GM21515 (cell line): ENCODE data around the gene TIGD4.

Experiments used
- ATAC-seq: cut with Tn5 transposase; IDR thresholded peaks from one replicate; pipeline ENCODE4 v1.9.1; 2021; ENCODE audit not compliant: unreplicated experiment

The TIGD4 gene

DNA sequence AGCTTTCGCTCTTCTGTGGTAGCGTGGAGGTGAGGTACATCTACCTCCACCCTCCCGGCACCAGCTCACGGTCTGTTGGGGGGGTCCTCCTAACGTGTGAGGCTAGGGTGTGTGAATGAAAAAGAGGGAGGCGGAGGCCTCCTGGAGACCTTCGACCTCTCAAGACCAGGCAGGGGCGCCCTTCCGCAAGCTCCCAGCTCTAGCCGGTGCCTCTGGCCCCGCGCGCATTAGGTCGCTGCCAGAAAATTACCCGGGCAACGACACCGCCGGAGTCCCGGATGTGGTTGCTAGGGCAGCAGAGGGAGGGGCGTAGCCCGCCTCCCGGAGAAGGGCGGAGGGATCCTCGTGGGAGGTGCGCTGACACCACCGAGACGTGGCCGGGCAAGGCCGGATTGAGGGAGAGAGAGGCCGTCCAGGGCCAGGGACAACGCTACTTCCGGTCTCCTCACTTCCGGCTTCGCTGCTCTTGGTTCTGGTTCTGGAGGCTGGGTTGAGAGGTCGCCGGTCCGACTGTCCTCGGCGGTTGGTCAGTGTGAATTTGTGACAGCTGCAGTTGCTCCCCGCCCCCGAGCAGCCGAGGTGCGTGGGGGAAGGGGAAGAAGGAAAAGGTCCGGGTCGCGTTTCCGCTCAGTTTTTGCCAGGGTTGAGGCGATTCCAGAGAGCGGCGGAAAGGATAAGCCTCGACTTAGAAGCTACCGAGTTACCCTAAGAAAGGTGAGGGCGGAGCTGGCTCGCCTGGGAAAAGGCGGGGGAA lies at the start of gene TIGD4, which contains the start of gene ARFIP1:
TIGD4 (minus strand) TSS at position 218 of the 754 bp plus-strand sequence. CDS start 8,726 bp downstream, outside the sequence.
ARFIP1 (plus strand) TSS at position 442 of the 754 bp plus-strand sequence. CDS start 49,680 bp downstream, outside the sequence.
- ATAC-seq: peak; percentile 90

DNA sequence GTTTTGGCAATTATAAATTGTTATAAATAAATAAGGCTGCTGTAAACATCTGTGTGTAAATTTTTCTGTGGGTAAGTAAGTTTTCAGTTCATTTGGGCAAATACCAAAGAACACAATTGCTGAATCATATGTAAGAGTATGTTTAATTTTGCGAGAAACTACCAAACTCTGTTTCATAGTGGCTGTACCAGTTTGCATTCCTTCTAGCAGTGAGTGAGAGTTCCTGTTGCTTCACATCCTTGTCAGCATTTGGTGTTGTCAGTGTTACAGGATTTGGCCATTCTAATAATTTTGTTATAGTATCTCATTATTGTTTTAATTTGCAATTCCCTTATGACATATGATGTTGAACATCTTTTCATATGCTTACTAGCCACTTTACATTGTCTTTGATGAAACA lies 48.6 kb upstream of the TIGD4 start:
- no peak for ATAC-seq

DNA sequence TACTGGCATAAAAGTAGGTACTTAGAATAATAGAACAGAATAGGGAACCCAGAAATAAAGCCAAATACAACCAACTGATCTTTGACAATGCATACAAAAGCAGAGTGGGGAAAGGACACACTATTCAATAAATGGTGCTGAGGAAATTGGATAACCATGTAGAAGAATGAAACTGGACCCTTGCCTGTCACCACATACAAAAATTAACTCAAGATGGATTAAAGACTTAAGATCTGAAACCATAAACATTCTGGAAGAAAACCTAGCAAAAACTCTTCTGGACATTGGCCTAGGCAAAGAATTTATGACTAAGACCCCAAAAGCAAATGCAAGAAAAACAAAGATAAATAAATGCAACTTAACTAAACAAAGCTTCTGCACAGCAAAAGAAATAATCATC lies 45.8 kb upstream of the TIGD4 start:
- no peak for ATAC-seq

DNA sequence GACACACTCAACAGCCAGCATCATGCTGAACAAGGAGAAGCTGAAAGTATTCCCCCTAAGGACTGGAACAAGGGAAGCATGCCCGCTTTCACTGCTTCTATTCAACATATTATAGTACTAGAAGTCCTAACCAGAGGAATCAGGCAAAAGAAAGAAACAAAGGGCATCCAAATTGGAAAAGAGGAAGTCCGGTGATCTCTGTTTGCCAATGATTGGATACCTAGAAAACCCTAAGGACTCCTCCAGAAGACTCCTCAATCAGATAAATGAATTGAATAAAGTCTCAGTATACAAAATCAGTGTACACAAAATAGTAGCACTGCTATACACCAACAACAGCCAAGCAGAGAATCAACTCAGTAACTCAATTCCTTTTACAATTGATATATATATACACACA lies 45.0 kb upstream of the TIGD4 start:
- ATAC-seq: no peak

DNA sequence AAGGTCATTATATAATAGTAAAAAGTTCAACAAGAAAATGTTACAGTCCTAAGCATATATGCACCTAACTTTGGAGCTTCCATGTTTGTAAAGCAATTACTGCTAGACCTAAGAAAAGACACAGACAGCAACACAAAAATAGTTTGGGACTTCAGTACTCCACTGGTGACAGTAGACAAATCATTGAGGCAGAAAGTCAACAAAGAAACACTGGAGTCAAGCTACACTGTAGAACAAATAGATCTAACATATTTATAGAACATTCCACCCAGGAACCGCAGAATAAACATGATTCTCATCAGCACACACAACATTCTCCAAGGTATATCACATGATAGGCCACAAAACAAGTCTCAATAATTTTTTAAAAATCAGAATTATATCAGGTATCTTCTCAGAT lies 42.8 kb upstream of the TIGD4 start:
- no peak for ATAC-seq

DNA sequence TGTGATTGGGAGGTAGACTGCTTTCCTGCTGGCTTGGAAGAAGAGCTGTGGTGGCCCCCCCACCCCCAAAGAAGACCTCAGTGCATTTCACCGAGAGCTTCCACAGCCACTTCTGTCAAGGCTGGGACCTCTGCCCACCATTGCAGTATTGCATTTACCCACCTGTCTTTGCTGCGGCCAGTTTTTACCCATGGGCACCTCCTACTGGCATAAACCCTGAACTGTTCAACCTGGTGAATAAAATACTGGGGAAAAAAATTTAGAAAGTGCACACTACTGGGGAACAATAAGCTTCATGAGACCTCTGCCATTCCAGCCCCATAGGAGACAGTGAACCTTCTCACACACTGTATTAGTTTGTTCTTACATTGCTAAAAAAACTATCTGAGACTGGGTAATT lies 40.5 kb upstream of the TIGD4 start:
- no peak for ATAC-seq

DNA sequence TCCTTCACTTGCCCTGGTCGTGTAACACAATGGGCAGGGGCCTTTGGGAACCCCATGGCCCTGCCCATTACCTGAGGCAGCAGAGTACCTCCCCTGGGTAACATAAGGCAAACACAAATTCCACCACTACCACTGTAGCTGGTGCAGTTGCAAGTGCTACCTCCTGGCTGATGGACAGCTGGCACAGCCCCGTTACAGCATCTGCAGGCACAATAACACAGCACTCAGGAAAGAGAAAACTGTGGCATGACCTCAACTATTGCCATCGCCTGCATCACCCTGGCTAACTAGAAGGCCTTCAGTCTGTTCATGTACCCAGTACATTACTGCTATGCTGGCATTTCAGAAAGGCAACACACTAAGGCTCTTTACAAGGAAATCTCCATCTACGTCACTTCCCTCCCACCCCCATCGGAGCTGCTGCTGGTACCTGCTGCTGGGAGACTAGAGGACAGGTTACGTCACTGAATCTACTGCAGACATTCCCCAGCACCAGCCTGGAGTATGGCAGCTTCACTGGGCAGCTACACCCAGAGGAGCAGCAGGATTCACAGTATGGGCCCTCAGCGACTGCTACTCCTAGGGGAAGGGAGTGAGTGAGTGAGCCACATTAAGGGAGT lies 39.6 kb upstream of the TIGD4 start:
- ATAC-seq: no peak

DNA sequence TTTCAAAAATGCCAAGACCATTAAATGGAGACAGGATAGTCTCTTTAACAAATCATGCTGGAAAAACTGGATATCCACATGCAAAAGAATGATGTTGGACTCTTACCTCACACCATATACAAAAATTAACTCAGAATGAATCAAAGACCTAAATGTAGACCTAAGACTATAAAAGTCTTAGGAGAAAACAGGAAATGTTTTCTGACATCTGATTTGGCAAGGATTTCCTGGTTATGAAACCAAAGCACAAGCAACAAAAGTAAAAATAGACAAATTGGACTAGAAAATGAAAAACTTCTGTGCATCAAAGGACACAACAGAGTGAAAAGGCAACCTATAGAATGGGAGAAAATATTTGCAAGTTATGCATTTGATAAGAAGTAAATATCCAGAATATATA lies 37.8 kb upstream of the TIGD4 start:
- no peak for ATAC-seq

DNA sequence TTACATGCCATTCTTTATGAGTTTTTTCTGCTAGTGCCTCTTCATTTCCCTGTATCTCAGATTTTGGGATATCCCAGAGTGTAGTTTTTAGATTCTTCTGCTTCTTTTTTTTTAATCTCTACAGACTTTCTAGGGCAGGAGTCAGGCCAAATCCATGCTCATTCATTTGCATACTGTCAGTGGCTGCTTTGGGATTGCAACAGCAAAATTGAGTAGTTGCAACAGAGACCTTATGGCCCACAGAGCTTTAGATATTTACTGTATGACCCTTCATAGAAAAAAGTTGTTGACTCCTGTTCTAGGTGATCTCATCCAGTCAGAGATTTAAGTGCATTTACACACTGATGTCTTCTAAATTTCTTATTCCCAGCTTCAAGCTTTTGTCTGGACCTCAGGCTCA lies 35.5 kb upstream of the TIGD4 start:
- no peak for ATAC-seq

DNA sequence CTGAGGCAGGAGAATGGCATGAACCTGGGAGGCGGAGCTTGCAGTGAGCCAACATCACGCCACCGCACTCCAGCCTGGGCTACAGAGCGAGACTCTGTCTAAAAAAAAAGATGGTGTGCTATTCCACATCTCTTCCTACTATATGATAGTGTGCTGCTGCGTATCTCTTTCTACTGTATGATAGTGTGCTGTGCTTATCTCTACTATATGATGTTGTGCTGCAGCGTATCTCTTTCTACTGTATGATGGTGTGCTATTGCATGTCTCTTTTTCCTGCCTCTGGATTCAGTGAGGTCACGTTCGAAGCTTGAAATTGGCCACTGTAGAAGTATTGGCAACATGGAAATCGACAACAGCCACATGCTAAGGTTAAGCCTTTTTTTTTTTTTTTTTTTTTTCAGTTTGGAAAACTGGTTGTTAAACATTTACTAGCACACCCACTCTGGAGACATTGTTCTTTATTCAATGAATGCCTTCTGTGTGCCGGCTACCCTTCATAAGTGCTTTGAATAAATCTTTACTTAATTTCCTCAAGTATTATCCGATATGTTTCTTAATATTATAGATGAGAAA lies 31.3 kb upstream of the TIGD4 start:
- no peak for ATAC-seq

DNA sequence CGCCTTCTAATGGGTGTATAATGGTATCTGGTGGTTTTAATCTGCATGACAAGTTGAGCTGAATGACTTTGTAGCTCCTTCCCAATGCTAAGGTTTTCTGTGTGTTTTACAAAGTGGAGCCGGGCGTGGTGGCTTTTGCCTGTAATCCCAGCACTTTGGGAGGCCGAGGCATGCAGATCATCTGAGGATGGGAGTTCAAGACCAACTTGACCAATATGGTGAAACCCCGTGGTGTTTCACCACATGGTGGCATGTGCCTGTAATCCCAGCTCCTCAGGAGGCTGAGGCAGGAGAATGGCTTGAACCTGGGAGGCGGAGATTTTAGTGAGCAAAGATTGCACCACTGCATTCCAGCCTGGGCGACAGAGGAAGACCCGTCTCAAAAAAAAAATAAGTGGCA lies 29.1 kb upstream of the TIGD4 start:
- ATAC-seq: no peak

DNA sequence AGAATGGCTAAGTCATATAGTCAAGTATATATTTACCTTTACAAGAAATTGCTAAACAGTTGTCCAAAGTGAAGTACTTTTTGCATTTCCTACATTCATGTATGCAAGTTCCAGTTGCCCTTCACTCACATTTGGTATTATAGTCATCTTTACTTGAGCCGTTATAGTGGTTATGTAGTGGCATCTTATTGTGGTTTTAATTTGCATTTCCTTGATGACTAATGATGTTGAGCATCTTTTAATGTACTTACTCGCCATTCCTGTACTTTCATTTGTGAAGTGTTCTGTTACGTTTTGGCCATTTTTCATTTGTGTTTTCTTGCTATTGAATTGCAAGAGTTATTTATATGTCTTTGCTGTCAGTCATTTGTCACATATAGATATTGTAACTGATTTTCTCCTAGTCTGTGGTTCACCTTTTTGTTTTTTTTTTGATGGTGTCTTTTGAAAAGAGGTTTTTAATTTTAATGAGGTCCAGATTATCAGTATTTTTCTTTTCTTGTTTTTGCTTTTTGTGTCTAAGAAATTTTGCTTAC lies 27.8 kb upstream of the TIGD4 start:
- ATAC-seq: no peak

DNA sequence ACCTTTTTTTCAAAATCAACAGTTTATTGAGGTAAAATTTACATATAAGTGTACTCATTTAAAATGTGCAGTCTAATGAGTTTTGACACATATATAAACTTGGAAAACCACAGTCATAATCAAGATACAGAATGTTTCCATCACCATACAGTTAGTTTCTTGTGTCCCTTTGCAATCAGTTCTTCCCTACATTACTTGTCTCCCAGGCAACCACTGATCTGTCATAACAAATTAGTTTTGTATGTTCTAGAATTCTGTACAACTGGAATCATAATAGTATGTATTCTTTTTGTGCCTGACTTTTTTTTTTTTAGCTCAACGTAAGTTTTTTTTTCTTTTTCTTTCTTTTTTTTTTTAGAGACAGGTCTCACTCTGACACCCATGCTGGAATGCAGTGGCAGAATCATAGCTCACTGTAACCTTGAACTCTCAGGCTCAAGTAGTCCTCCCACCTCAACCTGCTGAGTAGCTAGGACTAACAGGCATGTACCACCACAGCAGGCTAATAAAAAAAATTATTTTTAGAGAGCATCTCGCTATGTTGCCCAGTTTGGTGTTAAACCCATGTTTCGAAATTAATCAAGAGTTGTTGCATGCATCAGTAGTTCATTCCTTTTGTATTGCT lies 27.1 kb upstream of the TIGD4 start:
- ATAC-seq: no peak

DNA sequence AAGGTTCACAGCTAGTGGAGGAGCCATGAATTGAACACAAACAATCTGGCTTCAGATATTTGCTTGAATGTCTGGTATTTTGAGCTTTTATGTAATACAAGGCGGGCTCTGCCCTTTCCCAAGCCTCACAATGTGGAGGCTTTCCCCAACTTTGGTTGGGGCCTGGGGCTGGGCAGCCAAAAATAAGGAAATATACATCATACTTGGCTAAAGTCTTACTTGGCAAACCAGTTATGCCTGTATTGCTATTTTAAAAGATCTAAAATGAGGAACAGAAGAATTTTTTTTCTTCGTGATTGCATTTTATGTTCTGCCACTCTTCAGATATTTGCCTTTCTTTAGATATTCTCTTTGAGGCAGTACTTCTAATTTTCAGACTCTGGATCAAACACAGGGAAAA lies 26.3 kb upstream of the TIGD4 start:
- ATAC-seq: no peak

DNA sequence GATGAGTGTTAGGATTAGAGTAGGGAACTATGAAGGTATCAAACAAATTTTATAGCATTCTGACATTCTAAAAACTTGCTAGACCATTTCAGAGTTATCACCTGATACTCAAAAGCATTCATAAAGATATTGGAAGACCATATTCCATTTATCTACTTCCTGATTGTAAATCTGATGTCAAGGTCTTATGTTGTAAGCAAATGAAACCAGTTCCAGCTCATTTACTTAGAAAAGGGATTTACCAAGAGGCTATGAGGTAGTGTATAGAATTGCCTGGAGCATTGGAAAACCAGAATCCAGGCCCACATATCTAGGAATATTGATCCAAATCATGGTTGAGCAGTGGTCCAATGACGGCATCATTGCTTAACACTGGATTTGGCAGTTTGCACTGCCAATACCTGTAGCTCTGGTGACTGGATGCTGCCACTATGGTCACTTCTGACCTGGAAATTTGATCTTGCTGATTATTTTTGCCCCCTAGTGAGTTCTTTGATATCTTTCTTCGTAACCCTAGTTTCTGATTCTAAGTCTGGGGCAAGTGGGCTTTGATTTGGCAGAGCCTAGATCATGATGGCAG lies 25.6 kb upstream of the TIGD4 start:
- ATAC-seq: no peak

DNA sequence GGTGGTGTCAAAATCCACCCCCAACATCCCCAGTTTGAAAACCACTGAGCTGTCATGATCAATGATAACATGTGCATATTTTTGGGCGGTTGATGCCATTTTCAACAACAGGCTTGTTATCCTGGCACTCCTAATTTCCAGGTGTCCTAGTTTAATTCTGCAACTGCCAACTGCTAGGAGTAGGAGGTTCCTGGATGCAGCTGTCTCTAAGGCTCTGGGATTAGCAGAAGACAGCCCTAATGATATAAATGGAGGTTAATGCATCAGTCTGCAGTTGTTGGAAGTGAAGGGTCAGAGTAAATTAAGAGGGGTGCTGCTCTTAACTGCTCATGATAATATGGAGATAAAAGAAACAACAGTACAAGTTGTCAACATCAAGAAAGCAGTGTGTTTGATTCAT lies 24.0 kb upstream of the TIGD4 start:
- ATAC-seq: no peak

DNA sequence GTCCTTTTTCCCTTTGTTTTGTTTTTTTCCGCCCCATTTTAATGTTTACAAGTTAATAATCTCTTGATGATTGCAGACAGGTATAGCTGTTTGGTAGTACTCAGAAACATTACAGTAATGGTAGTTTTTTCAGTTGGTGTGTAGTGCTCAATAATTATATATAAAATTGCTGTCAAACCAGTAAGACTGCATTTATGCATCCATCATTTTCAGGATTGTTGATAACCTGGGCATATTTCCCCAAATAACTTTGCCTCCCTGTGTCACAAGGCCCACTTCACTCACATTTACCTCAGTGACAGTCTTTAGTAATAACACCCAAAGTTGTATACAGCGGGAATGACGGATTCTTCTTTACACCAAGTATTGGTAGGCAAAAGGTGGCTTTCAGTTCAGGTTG lies 16.4 kb upstream of the TIGD4 start:
- no peak for ATAC-seq

DNA sequence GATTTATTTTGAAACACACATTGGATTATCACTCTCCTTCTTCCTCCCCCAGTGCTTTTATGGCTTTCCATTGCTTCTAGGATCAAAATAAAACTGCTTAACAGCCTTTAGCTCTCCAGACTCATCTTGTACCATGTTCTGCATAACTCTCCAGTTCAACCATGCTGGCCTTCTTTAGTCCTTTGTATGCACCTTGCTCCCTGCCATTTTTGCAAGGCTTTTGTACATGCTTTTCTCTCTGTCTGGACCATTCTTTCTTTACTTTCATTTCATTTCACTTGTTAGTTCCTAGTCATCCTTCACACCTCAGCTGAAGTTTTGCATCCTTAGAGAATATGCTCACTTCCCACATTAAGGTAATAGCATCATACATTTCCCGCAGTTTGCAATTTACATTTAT lies 7.1 kb upstream of the TIGD4 start:
- ATAC-seq: no peak

DNA sequence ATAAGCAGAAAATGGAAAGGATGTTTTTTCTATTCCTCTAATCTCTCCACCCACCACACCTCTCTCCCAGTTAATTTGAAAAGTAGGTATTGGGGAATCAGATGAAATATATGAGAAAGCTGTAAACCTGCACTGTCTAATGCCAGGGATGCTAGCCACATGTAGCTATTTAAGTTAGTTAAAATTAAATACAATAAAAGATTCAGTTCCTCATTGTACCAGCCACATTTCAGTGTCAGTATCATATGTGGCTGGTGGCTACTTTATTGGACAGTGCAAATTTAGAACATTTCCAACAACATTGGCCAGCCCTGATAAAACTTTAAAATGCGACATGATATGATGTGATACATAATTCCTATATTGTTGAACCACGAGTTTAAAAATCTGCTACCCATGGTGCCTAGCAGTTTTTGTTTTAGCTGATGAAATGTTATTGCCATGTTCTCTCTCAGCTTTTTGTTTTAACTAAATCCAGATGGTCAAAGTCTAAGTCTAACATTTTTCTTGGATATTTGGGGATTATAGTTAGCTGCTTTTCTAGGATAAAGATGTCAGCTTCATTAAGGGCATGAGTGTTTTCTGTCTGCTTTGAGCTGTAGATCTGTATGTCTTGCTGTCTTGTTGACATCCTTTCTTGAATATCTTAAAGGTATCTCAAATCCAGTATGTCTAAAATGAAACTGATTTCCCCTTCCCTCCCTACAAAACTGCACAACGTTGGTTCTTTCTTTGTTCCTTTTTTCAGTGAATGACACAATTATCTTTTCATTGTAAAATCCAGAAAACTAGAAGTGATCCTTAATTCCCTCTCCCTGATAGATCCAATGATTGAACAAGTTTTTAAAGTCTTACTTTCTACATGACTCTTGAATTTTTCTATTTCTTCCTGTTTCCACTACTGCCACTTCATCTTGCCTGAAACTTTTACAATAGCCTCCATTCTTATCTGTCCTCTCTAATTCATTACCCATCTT lies 6.4 kb upstream of the TIGD4 start:
- no peak for ATAC-seq
